SH-SY5Y (cell line): ENCODE measurements around the gene LMO7.

Source experiments
- GATA2 ChIP-seq: IDR thresholded peaks from 2 replicates; pipeline ENCODE4 v1.6.1; 2011; ENCODE audit warnings: mild to moderate bottlenecking, low read depth, low read length
- GATA3 ChIP-seq: IDR thresholded peaks from 2 replicates; pipeline ENCODE4 v1.6.1; 2011; ENCODE audit warnings: low read depth, mild to moderate bottlenecking, low read length, moderate library complexity

DNA sequence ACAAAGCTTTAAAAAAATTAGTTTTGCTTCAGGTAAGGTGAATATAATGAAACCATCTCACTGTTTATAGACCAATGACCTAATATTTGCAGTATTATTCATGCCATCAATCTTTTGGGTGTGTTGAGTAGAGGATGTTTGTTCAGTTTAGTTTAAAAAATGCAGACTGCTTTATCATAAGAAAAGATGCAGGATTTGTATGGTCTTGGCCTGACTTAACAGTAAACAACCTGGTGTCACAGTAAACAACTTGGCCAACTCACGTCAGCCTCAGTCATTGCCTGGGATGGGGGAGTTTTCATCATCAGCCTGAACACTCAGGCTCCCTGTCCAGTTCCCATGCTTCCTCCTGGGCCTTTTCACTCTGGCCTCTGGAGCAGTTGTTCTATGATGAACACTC lies 55.1 kb downstream of the LMO7 start:
- TF ChIP-seq GATA3 = no peak
- no peak for TF ChIP-seq GATA2
